Heart left ventricle (tissue), 16 donors: ENCODE data around the gene ZNF503. TPM values are rescaled to one million over a fixed set of nuclear protein-coding genes. Genes with fewer than 3 reads are reported as not detected.

Experiments
- ATAC-seq, 4 donors: fragments of 200-7000 bp; cut with Tn5 transposase; one replicate each; pipeline ENCODE4 v1.9.1; 2020 to 2022; ENCODE audit warnings: moderate library complexity in 4 of 4, mild to moderate bottlenecking in 3 of 4, moderate number of reproducible peaks in 1 of 4
- DNase-seq, 5 donors: peaks; one replicate each; pipeline ENCODE4 v3.0.0-alpha.2; 2020
- H3K27ac ChIP-seq, 12 donors: fragments of 200-600 bp; sonication (generic) in 4 of 12; one replicate each; pipeline versions ENCODE4 v1.5.0 to v1.8.0; 2016 to 2022; ENCODE audit warnings: mild to moderate bottlenecking in 2 of 12
- H3K27me3 ChIP-seq, 9 donors: fragments of 200-600 bp; sonication (generic) in 2 of 9; one replicate each; pipeline versions ENCODE4 v1.5.1 to v1.8.0; 2016 to 2022; ENCODE audit warnings: mild to moderate bottlenecking in 3 of 9
- H3K36me3 ChIP-seq, 9 donors: fragments of 200-600 bp; sonication (generic) in 2 of 9; one replicate each; pipeline versions ENCODE4 v1.5.0 to v1.8.0; 2018 to 2022; ENCODE audit warnings: mild to moderate bottlenecking in 2 of 9
- H3K4me1 ChIP-seq, 12 donors: fragments of 200-600 bp; sonication (generic) in 4 of 12; one replicate each; pipeline versions ENCODE4 v1.5.0 to v1.8.0; 2016 to 2022; ENCODE audit warnings: mild to moderate bottlenecking in 3 of 12
- H3K4me3 ChIP-seq, 12 donors: fragments of 200-600 bp; sonication (generic) in 4 of 12; one replicate each; pipeline versions ENCODE4 v1.5.0 to v1.8.0; 2017 to 2022; ENCODE audit warnings: mild to moderate bottlenecking in 9 of 12, moderate library complexity in 4 of 12
- H3K9me3 ChIP-seq, 12 donors: fragments of 200-600 bp; sonication (generic) in 4 of 12; one replicate each; pipeline versions ENCODE4 v1.5.0 to v1.8.0; 2016 to 2022; ENCODE audit warnings: mild to moderate bottlenecking in 1 of 12
- CTCF ChIP-seq, 12 donors: fragments of 200-600 bp; sonication (generic) in 4 of 12; IDR thresholded peaks; one replicate each; pipeline versions ENCODE4 v1.5.0 to v1.8.0; 2018 to 2022; ENCODE audit warnings: antibody characterized with exemption in 12 of 12, mild to moderate bottlenecking in 5 of 12
- POLR2A ChIP-seq, 2 donors: fragments of 450-650 bp; IDR thresholded peaks; one replicate each; pipeline ENCODE4 v1.6.1; 2017; ENCODE audit warnings: antibody characterized with exemption in 2 of 2, mild to moderate bottlenecking in 2 of 2, moderate library complexity in 2 of 2
- WGBS, 4 donors: extraction: QIAGEN DNeasy Blood & Tissue Kit in 2 of 4; methylation state at CpG; one replicate each; pipeline versions ENCODE4 v1.1.5 to v1.1.7; 2013 to 2018; 5-methylcytosine and 5-hydroxymethylcytosine counted together
- intact Hi-C, 10 donors: fragments of 100-400 bp; cut with DNase I; formaldehyde crosslinking; loops; one replicate each; pipeline versions ENCODE4 v1.11.1 to v1.14.2; 2022
- polyA plus RNA-seq, 2 donors: library from polyadenylated mRNA; stranded (reverse); fragments of 200-250 nt; gene quantifications; one replicate each; pipeline ENCODE4 v1.2.3, GENCODE V29; 2013
- total RNA-seq, 9 donors: library from RNA; depleted of rRNA in 2 of 9; stranded (reverse); fragments of >200 nt in 2 of 9; fragmentation: NEBNext Ultra II Directional in 3 of 9; extraction: Animal tissue kit (Norgen Biotek cat#: 25700) in 3 of 9; gene quantifications; one replicate each; pipeline versions ENCODE4 v1.1.0 to v1.2.4, GENCODE V29; 2016 to 2023
- donor health status: ischemic (EF 13 %, LVEDD 7.1; RV severe dilation, severe dysfunction).
- donor health status: healthy with polysubstance abuse.
- donor health status: DM: no; HTN: yes; CAD: no.
- donor health status: DM: no; HTN: no; CAD: no.
- donor health status: ischemic (EF 25% LVEDD 6.9; RV normal size, moderate dysfunction).
- donor health status: ischemic (EF 25% LVEDD 5.7; RV mildly dilated, moderate dysfunction).
- donor health status: healthy.
- donor health status: DM: yes; HTN: yes; CAD: no.
- donor health status: ischemic (EF 35%, LVEDD 5.7; RV mildly dilated, moderate dysfunction).
- donor health status: nonischemic (EF 11% LVEDD 7.7; RV severe dilation, severe dysfunction).
- donor health status: DM: yes; HTN: yes; CAD: no.
- donor health status: PGD.
- donor health status: ischemic (EF 29% LVEDD 5.4; RV normal size, mild dysfunction).
- donor health status: nonischemic (EF 23%, LVEDD 6.1; RV moderate dilation, normal function).

The ZNF503 gene
- total and polyA plus RNA-seq, 11 donors: 3.4 to 8.6 (median 7.1) TPM

- WGBS, 4 donors: 64 to 78% (median 72%) methylated on average over 5 of the region's 5 CpGs
- no peak for TF ChIP-seq POLR2A (IDR thresholded peaks at IDR 0.05)
- no peak for TF ChIP-seq CTCF (IDR thresholded peaks at IDR 0.05)
- no peaks in the 10 kb centered on the region for H3K27me3 ChIP-seq
- no peaks in the 10 kb centered on the region for H3K36me3 ChIP-seq
- DNase-seq (no peak), ATAC-seq (no peak)
- peak overlapping the region in 4 of 12 donors; percentile 75 to 92 (median 80) for H3K27ac ChIP-seq
- H3K4me3 ChIP-seq: peak overlapping the region; percentile 54 to 84 (median 70)
- peaks cover 0 to 59% (median 34%) of the 10 kb centered on the region in 12 donors for H3K4me1 ChIP-seq
- intact Hi-C loops: loop anchor here in 1 of 10 donors (5.0 kb wide), 1 partner anchor 35 kb away; no protein-coding TSS in a partner anchor
- H3K9me3 ChIP-seq: no peaks in the 10 kb centered on the region
Observed at GRCh38 chr10:75432176-75432575, 30.6 kb upstream of the ZNF503 start.

GRCh38 chr10:75431180-75432111 lies 29.9 kb upstream of the ZNF503 start, which contains the start of gene LRMDA:
Gene LRMDA (plus strand): TSS chr10:75431624.
- DNase-seq: peak; percentile 46 to 81 (median 63)
- Histone ChIP-seq H3K27me3 (no peaks in the 10 kb centered on the region), H3K36me3 (no peaks in the 10 kb centered on the region), H3K4me3 (peak within 1 kb of the TSS; percentile 54 to 84 (median 70)), H3K27ac (peak within 1 kb of the TSS; percentile 49 to 92 (median 78)), H3K4me1 (peaks cover 0 to 59% (median 35%) of the 10 kb centered on the region in 12 donors), H3K9me3 (no peaks in the 10 kb centered on the region)
- no peak for TF ChIP-seq CTCF (IDR thresholded peaks at IDR 0.05)
- WGBS, 4 donors: 4 to 18% (median 10%) methylated on average over 26 to 82 of the region's 82 CpGs
- intact Hi-C loops: loop anchor here in 4 of 10 donors (2.0 to 5.0 kb wide), 4 partner anchors 21 to 36 kb away; no protein-coding TSS in a partner anchor
- peak in 3 of 4 donors; percentile 58 to 82 (median 78) for ATAC-seq

- no peaks in the 10 kb centered on the region for H3K36me3 ChIP-seq
- TF ChIP-seq CTCF (IDR thresholded peaks at IDR 0.05) (no peak), POLR2A (IDR thresholded peaks at IDR 0.05) (no peak)
- H3K27me3 ChIP-seq: no peaks in the 10 kb centered on the region
- peak in 3 of 4 donors; percentile 78 to 88 (median 79) for ATAC-seq
- WGBS, 4 donors: 46 to 58% (median 48%) methylated on average over 9 of the region's 9 CpGs
- no peaks in the 10 kb centered on the region for H3K9me3 ChIP-seq
- H3K4me1 ChIP-seq: peaks cover 0 to 59% (median 35%) of the 10 kb centered on the region in 12 donors
- peak; percentile 75 to 84 (median 81) for DNase-seq
- intact Hi-C loops: loop anchor here in 5 of 10 donors (2.0 to 5.0 kb wide), 4 partner anchors 19 to 37 kb away; no protein-coding TSS in a partner anchor
- peak overlapping the region in 7 of 12 donors; percentile 64 to 84 (median 75) for H3K4me3 ChIP-seq
- peak overlapping the region in 11 of 12 donors; percentile 73 to 92 (median 80) for H3K27ac ChIP-seq
Observed at GRCh38 chr10:75430000-75430763, 28.6 kb upstream of the ZNF503 start.
